ENCODE results near the gene SPNS3. TPM values are rescaled to one million over a fixed set of nuclear protein-coding genes. Genes with fewer than 3 reads are reported as not detected.

SPNS3 gene
- total and polyA plus RNA-seq, 2 of the 8 experiments (the other 6 are each of a cell fraction or from before 2014, with no cell fraction given), result not detected

- Histone ChIP-seq H3K27me3 (replicated peaks in 1 of 4; ENCODE audit: control insufficient read depth in 3 of 4, extremely low read depth in 1 of 4, insufficient read depth in 3 of 4, low read length in 3 of 4) (no peaks in the 10 kb centered on the region; a peak in 3 of 7 replicates), H2BK15ac (ENCODE audit: low read length) (no peak overlapping the region), H2BK20ac (ENCODE audit: low read length) (0 out of 2 replicates have a peak overlapping the region, but pooled peaks have one; percentile 7), H4K8ac (ENCODE audit: extremely low read depth, insufficient read depth, low read length) (no peak overlapping the region), H3K56ac (replicated peaks; ENCODE audit: insufficient read length, low read depth, low read length) (no peak overlapping the region), H3K4me1 (replicated peaks in 1 of 4; ENCODE audit: control insufficient read depth in 3 of 4, insufficient read depth in 4 of 4, low read length in 3 of 4) (0 out of 7 replicates have a peak, but pooled peaks cover 0 to 2% (median 0%) of the 10 kb centered on the region in 4 experiments), H2BK12ac (ENCODE audit: low read depth, low read length) (no peak overlapping the region), H4K91ac (replicated peaks; ENCODE audit: insufficient read length, low read length) (no peak overlapping the region), H3K9me3 (ENCODE audit: insufficient read depth in 2 of 2, low read depth in 1 of 2, low read length in 1 of 2) (no peaks in the 10 kb centered on the region), H2AFZ (ENCODE audit: low read length) (no peak overlapping the region), H3K9ac (replicated peaks in 1 of 4; ENCODE audit: extremely low read depth in 1 of 4, low read depth in 3 of 4, low read length in 3 of 4) (no peak overlapping the region), H4K20me1 (replicated peaks in 1 of 2; ENCODE audit: control insufficient read depth in 1 of 2, insufficient read depth in 2 of 2, low read length in 2 of 2) (no peaks in the 10 kb centered on the region), H3K79me2 (ENCODE audit: control insufficient read depth in 1 of 2, insufficient read depth in 2 of 2, low read length in 2 of 2) (no peaks in the 10 kb centered on the region), H3K79me1 (ENCODE audit: low read depth, low read length) (no peaks in the 10 kb centered on the region), H3K4me2 (ENCODE audit: insufficient read depth in 1 of 2, low read depth in 2 of 2, low read length in 2 of 2) (no peak overlapping the region), H4K5ac (ENCODE audit: insufficient read length, low read depth, low read length) (no peak overlapping the region), H3K4me3 (ENCODE audit: extremely low read depth in 1 of 4, insufficient read depth in 2 of 4, low read depth in 3 of 4, low read length in 4 of 4) (no peak overlapping the region), H2AK5ac (ENCODE audit: low read depth, low read length) (no peak overlapping the region), H3K27ac (ENCODE audit: low read depth, low read length) (no peak overlapping the region), H3K18ac (ENCODE audit: extremely low read depth, low read length) (no peak overlapping the region), H2BK120ac (replicated peaks; ENCODE audit: low read depth, low read length) (no peak overlapping the region), H2BK5ac (ENCODE audit: low read depth, low read length) (no peak overlapping the region), H3K14ac (ENCODE audit: insufficient read length) (no peak overlapping the region), H3K23ac (ENCODE audit: insufficient read length) (no peak overlapping the region), H3K23me2 (ENCODE audit: low read depth, low read length) (no peaks in the 10 kb centered on the region), H3K4ac (replicated peaks; ENCODE audit: insufficient read length, low read depth, low read length) (no peak overlapping the region), H3K36me3 (ENCODE audit: control insufficient read depth in 2 of 4, insufficient read depth in 4 of 4, low read length in 3 of 4) (no peaks in the 10 kb centered on the region)
- no peak for DNase-seq (ENCODE audit: low read depth in 1 of 2, low spot score in 2 of 2)
- ChIA-PET CTCF (ENCODE audit: partially characterized antibody) (interaction anchor here (0.6 to 1.6 kb wide), 7 partner anchors 8 to 229 kb away, joined by 3 to 6 read pairs (median 3); no protein-coding TSS in a partner anchor), POLR2A (ENCODE audit: partially characterized antibody) (no interaction called here)
- WGBS, 2 experiments (ENCODE audit: extremely low coverage in 1 of 2, insufficient coverage in 1 of 2, insufficient read length in 1 of 2, insufficient replicate concordance in 2 of 2, low coverage in 1 of 2, low lambda C conversion rate in 2 of 2, missing lambda C conversion rate in 1 of 2), result 87% methylated on average over 15 of the region's 18 CpGs; no CpG with 5 or more reads in 1 of the 2 experiments
- FAIRE-seq, result no peak
- no peak for TF ChIP-seq RFX5 (IDR thresholded peaks at IDR 0.05; ENCODE audit: borderline replicate concordance, low read depth, low read length)
- TF ChIP-seq BCL11A (IDR thresholded peaks at IDR 0.05; ENCODE audit: low read depth in 2 of 2, low read length in 2 of 2), result no peak
- TF ChIP-seq SAP30 (IDR thresholded peaks at IDR 0.05; ENCODE audit: insufficient read depth, insufficient replicate concordance, low read length), result no peak
- no peak for TF ChIP-seq RXRA (IDR thresholded peaks at IDR 0.05; ENCODE audit: insufficient read depth, low read depth, low read length)
- no peak for TF ChIP-seq ATF2 (IDR thresholded peaks at IDR 0.05; ENCODE audit: low read length)
- no peak for TF ChIP-seq NRF1 (IDR thresholded peaks at IDR 0.05; ENCODE audit: low read depth, low read length)
- no peak for TF ChIP-seq ZNF274 (IDR thresholded peaks at IDR 0.05; ENCODE audit: borderline replicate concordance, extremely low read depth, low read length)
- no peak for TF ChIP-seq SP1 (IDR thresholded peaks at IDR 0.05; ENCODE audit: low read depth, low read length)
- no peak for TF ChIP-seq CEBPB (IDR thresholded peaks at IDR 0.05; ENCODE audit: low read depth, low read length)
- no peak for TF ChIP-seq SUZ12 (IDR thresholded peaks at IDR 0.05; ENCODE audit: low read length)
Observed at GRCh38 chr17:4444782-4445473, 11.2 kb downstream of the SPNS3 start.
